IMR-90 (cell line): ENCODE results near the gene HOMER3. TPM values are rescaled to one million over a fixed set of nuclear protein-coding genes. Genes with fewer than 3 reads are reported as not detected.

Experiments used
- ATAC-seq: fragments of 200-7000 bp; cut with Tn5 transposase; 2 replicates; pipeline ENCODE4 v1.9.1; 2020; ENCODE audit warnings: low read depth, mild to moderate bottlenecking, moderate library complexity
- BruUV-seq: library from RNA; stranded (reverse); fragments of 400-500 nt; replicated peaks from 2 replicates; lab custom pipeline; 2021; lab: Mats Ljungman, UMichigan
- CTCF ChIA-PET: fragments of 300-600 bp; formaldehyde crosslinking; extraction: SDS; loops from one replicate; lab custom pipeline; 2021; ENCODE audit warnings: antibody characterized with exemption; lab: Yijun Ruan, JAX
- POLR2A ChIA-PET: fragments of 300-600 bp; sonication (Branson Sonifier 250); formaldehyde crosslinking; loops from one replicate; lab custom pipeline; 2022; ENCODE audit warnings: antibody characterized with exemption; ENCODE audit not compliant: unreplicated experiment; lab: Charles Lee
- DNase-seq: peaks from one replicate; pipeline ENCODE4 v3.0.0; 2013
- H2AFZ ChIP-seq: replicated peaks from 2 replicates; pipeline ENCODE3; 2013; ENCODE audit warnings: low read length, mild to moderate bottlenecking; ENCODE audit not compliant: poor library complexity
- H2AK5ac ChIP-seq: 2 replicates; pipeline ENCODE4 v1.6.1; 2013; ENCODE audit warnings: low read depth, low read length, inconsistent platforms
- H2AK9ac ChIP-seq: replicated peaks from 2 replicates; pipeline ENCODE3; 2013; ENCODE audit warnings: mild to moderate bottlenecking, low read depth, low read length, moderate library complexity; ENCODE audit not compliant: poor library complexity
- H2BK120ac ChIP-seq: 2 replicates; pipeline ENCODE4 v1.6.1; 2013; ENCODE audit warnings: low read depth, low read length, inconsistent platforms
- H2BK15ac ChIP-seq: 3 replicates; pipeline ENCODE4 v1.6.1; 2013; ENCODE audit warnings: low read depth, low read length, inconsistent platforms
- H2BK20ac ChIP-seq: 2 replicates; pipeline ENCODE4 v1.6.1; 2013; ENCODE audit warnings: low read depth, mild to moderate bottlenecking, inconsistent platforms, low read length, moderate library complexity
- H2BK5ac ChIP-seq: 2 replicates; pipeline ENCODE4 v1.6.1; 2013; ENCODE audit warnings: mild to moderate bottlenecking, low read depth, low read length, inconsistent platforms; ENCODE audit not compliant: poor library complexity, severe bottlenecking
- H3K14ac ChIP-seq: replicated peaks from 2 replicates; pipeline ENCODE4 v1.6.1; 2013; ENCODE audit warnings: low read depth, low read length, inconsistent platforms
- H3K18ac ChIP-seq: 2 replicates; pipeline ENCODE4 v1.6.1; 2013; ENCODE audit warnings: low read depth, low read length, control low read depth
- H3K23ac ChIP-seq: 2 replicates; pipeline ENCODE4 v1.6.1; 2013; ENCODE audit warnings: low read depth, low read length, inconsistent platforms
- H3K27ac ChIP-seq: 2 replicates; pipeline ENCODE4 v1.5.1; 2013; ENCODE audit warnings: mild to moderate bottlenecking, control low read depth, low read length; ENCODE audit not compliant: insufficient read depth
- H3K27me3 ChIP-seq: 2 replicates; pipeline ENCODE4 v1.6.1; 2013; ENCODE audit warnings: low read length; ENCODE audit not compliant: control insufficient read depth, insufficient read depth
- H3K36me3 ChIP-seq: 2 replicates; pipeline ENCODE4 v1.6.1; 2013; ENCODE audit warnings: low read length, mixed read lengths; ENCODE audit not compliant: control insufficient read depth, insufficient read depth
- H3K4ac ChIP-seq: 2 replicates; pipeline ENCODE4 v1.6.1; 2013; ENCODE audit warnings: low read depth, low read length, inconsistent platforms
- H3K4me1 ChIP-seq: 2 replicates; pipeline ENCODE4 v1.6.1; 2013; ENCODE audit warnings: low read length, mixed read lengths; ENCODE audit not compliant: control insufficient read depth, insufficient read depth
- H3K4me2 ChIP-seq: 2 replicates; pipeline ENCODE4 v1.6.1; 2013; ENCODE audit warnings: low read depth, mild to moderate bottlenecking, control low read depth, low read length, moderate library complexity
- H3K4me3 ChIP-seq: 2 replicates; pipeline ENCODE4 v1.5.1; 2013; ENCODE audit warnings: low read depth, mild to moderate bottlenecking, control low read depth, low read length, moderate library complexity; ENCODE audit not compliant: insufficient read depth
- H3K56ac ChIP-seq: 2 replicates; pipeline ENCODE4 v1.6.1; 2013; ENCODE audit warnings: low read length, inconsistent platforms; ENCODE audit not compliant: insufficient read depth; ENCODE audit errors: extremely low read depth
- H3K79me1 ChIP-seq, 2 experiments: 2 replicates each; pipeline ENCODE4 v1.6.1; 2013; ENCODE audit warnings: low read length in 2 of 2, inconsistent platforms in 1 of 2, low read depth in 1 of 2
- H3K9ac ChIP-seq: 2 replicates; pipeline ENCODE4 v1.6.1; 2013; ENCODE audit warnings: low read depth, low read length, control low read depth
- H3K9me1 ChIP-seq: 2 replicates; pipeline ENCODE4 v1.6.1; 2013; ENCODE audit warnings: low read length, inconsistent platforms; ENCODE audit not compliant: insufficient read depth
- H3K9me3 ChIP-seq: 2 replicates; pipeline ENCODE4 v1.6.1; 2013; ENCODE audit warnings: low read length; ENCODE audit not compliant: control insufficient read depth, insufficient read depth
- H4K20me1 ChIP-seq: 2 replicates; pipeline ENCODE4 v1.6.1; 2013; ENCODE audit warnings: low read length, inconsistent platforms; ENCODE audit not compliant: insufficient read depth
- H4K5ac ChIP-seq: 2 replicates; pipeline ENCODE4 v1.6.1; 2013; ENCODE audit warnings: mild to moderate bottlenecking, low read depth, low read length, control low read depth
- H4K8ac ChIP-seq, 2 experiments: 2 replicates each; pipeline ENCODE4 v1.6.1; 2013; ENCODE audit warnings: low read depth in 2 of 2, low read length in 2 of 2, control low read depth in 1 of 2, inconsistent platforms in 1 of 2
- H4K91ac ChIP-seq: 2 replicates; pipeline ENCODE4 v1.6.1; 2013; ENCODE audit warnings: low read depth, low read length, inconsistent platforms; ENCODE audit not compliant: insufficient read depth
- BHLHE40 ChIP-seq: fragments of 150-350 bp; IDR thresholded peaks from 2 replicates; pipeline ENCODE4 v1.6.1; 2016; ENCODE audit warnings: mild to moderate bottlenecking, low read depth, low read length
- CEBPB ChIP-seq: IDR thresholded peaks from 2 replicates; pipeline ENCODE4 v1.6.1; 2012; ENCODE audit warnings: low read depth, low read length, improper control_type of control experiment
- CHD1 ChIP-seq: IDR thresholded peaks from 2 replicates; pipeline ENCODE4 v1.6.1; 2012; ENCODE audit warnings: low read depth, low read length, improper control_type of control experiment
- FOS ChIP-seq: fragments of 150-350 bp; IDR thresholded peaks from 2 replicates; pipeline ENCODE4 v1.6.1; 2016; ENCODE audit warnings: low read depth, low read length
- MAFK ChIP-seq: IDR thresholded peaks from 2 replicates; pipeline ENCODE4 v1.6.1; 2012; ENCODE audit warnings: low read depth, low read length, improper control_type of control experiment
- MAZ ChIP-seq: IDR thresholded peaks from 2 replicates; pipeline ENCODE4 v1.6.1; 2012; ENCODE audit warnings: low read depth, mild to moderate bottlenecking, low read length, improper control_type of control experiment, moderate library complexity, borderline replicate concordance
- MXI1 ChIP-seq: IDR thresholded peaks from 2 replicates; pipeline ENCODE4 v1.6.1; 2012; ENCODE audit warnings: low read depth, mild to moderate bottlenecking, low read length, moderate library complexity, borderline replicate concordance
- NFE2L2 ChIP-seq: fragments of 150-350 bp; IDR thresholded peaks from 2 replicates; pipeline ENCODE4 v1.6.1; 2016; ENCODE audit warnings: low read depth, mild to moderate bottlenecking, low read length
- POLR2A ChIP-seq: IDR thresholded peaks from 2 replicates; pipeline ENCODE4 v1.6.1; 2012; ENCODE audit warnings: mild to moderate bottlenecking, low read depth, low read length
- RAD21 ChIP-seq: IDR thresholded peaks from 2 replicates; pipeline ENCODE4 v1.6.1; 2012; ENCODE audit warnings: low read length, improper control_type of control experiment
- RCOR1 ChIP-seq: IDR thresholded peaks from 2 replicates; pipeline ENCODE4 v1.6.1; 2012; ENCODE audit warnings: mild to moderate bottlenecking, low read length, improper control_type of control experiment; ENCODE audit not compliant: insufficient replicate concordance
- RFX5 ChIP-seq: IDR thresholded peaks from 2 replicates; pipeline ENCODE4 v1.8.0; 2012; ENCODE audit warnings: low read depth, mild to moderate bottlenecking, low read length, moderate library complexity
- SMC3 ChIP-seq: fragments of 150-350 bp; IDR thresholded peaks from 2 replicates; pipeline ENCODE4 v1.6.1; 2016; ENCODE audit warnings: low read depth, mild to moderate bottlenecking, antibody characterized with exemption, low read length, moderate library complexity
- WGBS, 2 experiments: methylation state at CpG; one replicate each; pipeline versions ENCODE4 v1.1.5 to v1.1.7; 2013; ENCODE audit warnings: missing lambda C conversion rate in 2 of 2; ENCODE audit not compliant: insufficient read length in 1 of 2; ENCODE audit errors: extremely low coverage in 2 of 2; 5-methylcytosine and 5-hydroxymethylcytosine counted together
- dilution Hi-C: fragments of 300-500 bp; cut with HindIII; formaldehyde crosslinking; loops from one replicate; pipeline ENCODE4 v1.14.3; 2018; ENCODE audit warnings: low sequenced_read_pairs; ENCODE audit not compliant: unreplicated experiment
- in situ Hi-C: fragments of 300-500 bp; cut with MboI; formaldehyde crosslinking; loops from 3 replicates; pipeline ENCODE4 v1.14.3; 2019; ENCODE audit warnings: low sequenced_read_pairs, inconsistent platforms, mixed read lengths
- intact Hi-C: fragments of 100-400 bp; cut with micrococcal nuclease; formaldehyde crosslinking; loops from 2 replicates; pipeline ENCODE4 v1.10.0; 2022
- polyA plus RNA-seq, 3 experiments: library from polyadenylated mRNA; depleted of rRNA; stranded (reverse); fragments of >200 nt; gene quantifications; 2 replicates each; pipeline ENCODE4 v1.2.3, GENCODE V29; 2012; ENCODE audit warnings: low replicate concordance in 1 of 3
- total RNA-seq: library from RNA; depleted of rRNA; stranded (reverse); fragments of >200 nt; gene quantifications from 2 replicates; pipeline ENCODE4 v1.2.3, GENCODE V29; 2012
- TF ChIP-seq, protein P1 (sequence below): fragments of 150-350 bp; IDR thresholded peaks from 2 replicates; pipeline ENCODE4 v1.6.1; 2017; ENCODE audit warnings: mild to moderate bottlenecking, antibody characterized with exemption, low read length, low read depth
- TF ChIP-seq, protein P2 (sequence below): conservative IDR thresholded peaks from 2 replicates; pipeline ENCODE4 v1.5.1; 2012; ENCODE audit warnings: mild to moderate bottlenecking, low read depth, low read length, improper control_type of control experiment
- TF ChIP-seq, protein P3 (sequence below): fragments of 150-350 bp; IDR thresholded peaks from 2 replicates; pipeline ENCODE4 v1.6.1; 2016; ENCODE audit warnings: low read depth, mild to moderate bottlenecking, low read length, moderate library complexity, borderline replicate concordance

HOMER3 gene
- total and polyA plus RNA-seq, 2 of the 4 experiments (the other 2 are of a cell fraction): 53.4 to 77.0 TPM

DNA sequence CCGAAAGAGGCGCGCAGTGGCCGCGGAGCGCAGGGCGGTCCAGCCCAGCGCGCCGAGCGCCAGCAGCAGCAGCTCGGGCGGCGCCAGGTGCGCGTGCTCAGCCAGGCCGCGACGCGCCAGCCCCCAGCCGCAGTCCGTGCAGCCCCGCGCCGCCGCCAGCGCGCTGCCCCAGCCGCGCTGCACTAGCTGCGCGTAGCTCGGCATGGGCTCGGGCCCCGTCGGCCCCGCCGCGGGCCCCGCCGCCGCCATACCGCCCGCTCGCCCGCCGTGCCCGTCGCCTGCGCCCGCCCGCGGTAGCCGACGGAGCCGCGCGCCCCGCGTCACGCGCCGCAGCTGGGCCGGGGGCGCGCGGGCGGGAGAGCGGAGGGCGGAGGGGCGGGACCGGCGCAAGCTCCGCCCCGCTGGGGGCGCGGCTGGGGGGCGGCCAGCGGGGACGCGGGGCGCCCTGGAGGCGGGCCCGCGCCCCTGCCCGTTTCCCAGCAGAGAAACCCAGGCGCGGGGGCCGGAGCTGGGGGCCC is 45.1 kb downstream of the HOMER3 start, which contains the start of gene CERS1:
Gene CERS1 (minus strand): TSS at position 335 of the 518 bp plus-strand sequence. CDS start 86 bp downstream, at position 249.
- H2BK5ac ChIP-seq: no peak within 1 kb of the TSS
- no peak within 1 kb of the TSS for H4K8ac ChIP-seq
- ChIA-PET POLR2A (no interaction called here), CTCF (interaction anchor here (0.9 to 1.3 kb wide), 3 partner anchors 29 to 100 kb away, joined by 3 to 7 read pairs (median 3); no protein-coding TSS in a partner anchor)
- in situ Hi-C loops (no loop called here), intact Hi-C loops (loop anchor here (1.0 kb wide), 1 partner anchor 21 kb away; no protein-coding TSS in a partner anchor), dilution Hi-C loops (no loop called here)
- H3K27me3 ChIP-seq: peaks cover 7% of the 10 kb centered on the region; the same call in 1 of the 2 replicates
- TF ChIP-seq, protein P1, sequence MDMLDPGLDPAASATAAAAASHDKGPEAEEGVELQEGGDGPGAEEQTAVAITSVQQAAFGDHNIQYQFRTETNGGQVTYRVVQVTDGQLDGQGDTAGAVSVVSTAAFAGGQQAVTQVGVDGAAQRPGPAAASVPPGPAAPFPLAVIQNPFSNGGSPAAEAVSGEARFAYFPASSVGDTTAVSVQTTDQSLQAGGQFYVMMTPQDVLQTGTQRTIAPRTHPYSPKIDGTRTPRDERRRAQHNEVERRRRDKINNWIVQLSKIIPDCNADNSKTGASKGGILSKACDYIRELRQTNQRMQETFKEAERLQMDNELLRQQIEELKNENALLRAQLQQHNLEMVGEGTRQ: no peak; the same call in 1 of the 2 replicates
- TF ChIP-seq MAZ (no peak), SMC3 (no peak), RFX5 (no peak), CHD1 (no peak), MXI1 (no peak), BHLHE40 (no peak), CEBPB (no peak), RCOR1 (no peak), NFE2L2 (no peak), MAFK (no peak), POLR2A (no peak), FOS (no peak), RAD21 (no peak)
- TF ChIP-seq, protein P2, sequence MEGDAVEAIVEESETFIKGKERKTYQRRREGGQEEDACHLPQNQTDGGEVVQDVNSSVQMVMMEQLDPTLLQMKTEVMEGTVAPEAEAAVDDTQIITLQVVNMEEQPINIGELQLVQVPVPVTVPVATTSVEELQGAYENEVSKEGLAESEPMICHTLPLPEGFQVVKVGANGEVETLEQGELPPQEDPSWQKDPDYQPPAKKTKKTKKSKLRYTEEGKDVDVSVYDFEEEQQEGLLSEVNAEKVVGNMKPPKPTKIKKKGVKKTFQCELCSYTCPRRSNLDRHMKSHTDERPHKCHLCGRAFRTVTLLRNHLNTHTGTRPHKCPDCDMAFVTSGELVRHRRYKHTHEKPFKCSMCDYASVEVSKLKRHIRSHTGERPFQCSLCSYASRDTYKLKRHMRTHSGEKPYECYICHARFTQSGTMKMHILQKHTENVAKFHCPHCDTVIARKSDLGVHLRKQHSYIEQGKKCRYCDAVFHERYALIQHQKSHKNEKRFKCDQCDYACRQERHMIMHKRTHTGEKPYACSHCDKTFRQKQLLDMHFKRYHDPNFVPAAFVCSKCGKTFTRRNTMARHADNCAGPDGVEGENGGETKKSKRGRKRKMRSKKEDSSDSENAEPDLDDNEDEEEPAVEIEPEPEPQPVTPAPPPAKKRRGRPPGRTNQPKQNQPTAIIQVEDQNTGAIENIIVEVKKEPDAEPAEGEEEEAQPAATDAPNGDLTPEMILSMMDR: no peak
- TF ChIP-seq, protein P3, sequence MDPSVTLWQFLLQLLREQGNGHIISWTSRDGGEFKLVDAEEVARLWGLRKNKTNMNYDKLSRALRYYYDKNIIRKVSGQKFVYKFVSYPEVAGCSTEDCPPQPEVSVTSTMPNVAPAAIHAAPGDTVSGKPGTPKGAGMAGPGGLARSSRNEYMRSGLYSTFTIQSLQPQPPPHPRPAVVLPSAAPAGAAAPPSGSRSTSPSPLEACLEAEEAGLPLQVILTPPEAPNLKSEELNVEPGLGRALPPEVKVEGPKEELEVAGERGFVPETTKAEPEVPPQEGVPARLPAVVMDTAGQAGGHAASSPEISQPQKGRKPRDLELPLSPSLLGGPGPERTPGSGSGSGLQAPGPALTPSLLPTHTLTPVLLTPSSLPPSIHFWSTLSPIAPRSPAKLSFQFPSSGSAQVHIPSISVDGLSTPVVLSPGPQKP: no peak
- no peak within 1 kb of the TSS for H3K4ac ChIP-seq
- ATAC-seq: peak; percentile 42
- H3K9me1 ChIP-seq: no peaks in the 10 kb centered on the region
- no peaks in the 10 kb centered on the region for H3K9me3 ChIP-seq
- no peak within 1 kb of the TSS for H2BK20ac ChIP-seq
- H2AFZ ChIP-seq: peak within 1 kb of the TSS; percentile 89
- H3K4me3 ChIP-seq: peak within 1 kb of the TSS; percentile 47
- peaks cover 22% of the 10 kb centered on the region for H4K20me1 ChIP-seq
- peak within 1 kb of the TSS; percentile 58 for H2AK9ac ChIP-seq
- H3K9ac ChIP-seq: peak within 1 kb of the TSS; percentile 9; the same call in 1 of the 2 replicates
- H2AK5ac ChIP-seq: no peak within 1 kb of the TSS; the same call in 1 of the 2 replicates
- H3K23ac ChIP-seq: no peak within 1 kb of the TSS
- no peak within 1 kb of the TSS for H4K5ac ChIP-seq
- no peak within 1 kb of the TSS for H3K27ac ChIP-seq
- no peak within 1 kb of the TSS for H2BK120ac ChIP-seq
- no peak for DNase-seq
- H3K14ac ChIP-seq: no peak within 1 kb of the TSS
- H3K56ac ChIP-seq: no peak within 1 kb of the TSS
- H3K79me1 ChIP-seq: peaks cover 0 to 3% of the 10 kb centered on the region in 2 experiments; a peak in 1 of 4 replicates
- H3K4me1 ChIP-seq: peaks cover 8% of the 10 kb centered on the region; the same call in 1 of the 2 replicates
- WGBS, 2 experiments: 2% methylated on average over 29 of the region's 89 CpGs; no CpG with 5 or more reads in 1 of the 2 experiments
- H2BK15ac ChIP-seq: no peak within 1 kb of the TSS
- no peak within 1 kb of the TSS for H4K91ac ChIP-seq
- peak within 1 kb of the TSS; percentile 80 for H3K4me2 ChIP-seq
- H3K18ac ChIP-seq: no peak within 1 kb of the TSS
- BruUV-seq: no TSS peak
- H3K36me3 ChIP-seq: peaks cover 21% of the 10 kb centered on the region
